A549 treated with Mapracorat at 1 μM for 4 hours (cell line): ENCODE measurements around the gene CWH43. TPM values are rescaled to one million over a fixed set of nuclear protein-coding genes. Genes with fewer than 3 reads are reported as not detected.

Experiments used
- total RNA-seq: library from RNA; stranded (reverse); fragments of 200-300 nt; extraction: Qiagen RNA extraction; gene quantifications from 5 replicates; pipeline ENCODE4 v1.2.3, GENCODE V29; 2022

Gene CWH43
- not detected in 5 replicates for total RNA-seq

DNA sequence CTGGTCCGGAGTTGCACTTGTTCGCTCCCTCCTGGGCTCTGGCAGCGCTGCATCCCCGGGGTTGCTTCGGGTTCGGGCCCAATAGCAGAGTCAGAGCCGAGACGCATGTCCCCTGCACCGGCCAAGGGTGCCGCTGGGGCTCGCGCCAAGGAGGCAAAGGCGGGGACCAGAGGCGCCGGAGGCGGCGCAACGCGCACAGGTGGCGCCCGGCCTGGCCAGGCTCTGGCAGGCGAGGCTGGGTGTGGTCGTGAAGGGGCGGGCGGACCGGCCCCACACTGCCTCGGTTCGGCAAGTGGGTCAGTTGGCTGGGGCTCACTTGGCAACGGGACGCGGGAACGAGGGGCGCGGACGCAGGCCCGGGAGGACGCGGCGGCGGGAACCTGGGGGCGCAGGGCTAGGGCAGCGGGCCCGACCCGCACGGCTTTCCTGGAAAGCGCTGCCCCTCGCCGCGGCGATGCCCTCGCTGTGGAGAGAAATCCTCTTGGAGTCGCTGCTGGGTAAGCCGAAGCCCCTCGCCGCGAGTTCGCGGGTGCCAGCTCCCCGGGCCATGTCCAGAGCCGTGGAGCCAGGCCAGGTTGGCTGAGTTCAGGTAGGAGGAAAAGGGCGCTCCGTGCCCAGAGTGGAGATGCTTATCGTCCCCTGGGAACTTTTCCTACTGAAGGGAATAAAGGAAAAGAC, at the start of gene CWH43:
Gene CWH43 (plus strand): TSS at position 300 of the 678 bp plus-strand sequence. CDS start 155 bp downstream, at position 455.

Other genes with a start within 250 kb of the CWH43 start
- gene FRYL, start 206.0 kb upstream of the CWH43 start, total RNA-seq = 8.0 to 12.0 TPM (median 9.0 TPM) in 5 replicates
- 124 to 184 TPM (median 133 TPM) in 5 replicates for gene OCIAD1, start 155.2 kb upstream of the CWH43 start, total RNA-seq
- 96.0 to 151 TPM (median 106 TPM) in 5 replicates for gene OCIAD2, start 79.5 kb upstream of the CWH43 start, total RNA-seq